A673 (cell line): ENCODE measurements around the gene RASA4B.
"Not testable (repeated sequence)": the region's sequence is repeated elsewhere in the genome, so short reads cannot be mapped to it uniquely, and the experiment has no call there.

Experiments used
- CTCF ChIP-seq: fragments of 300-800, 200-600 bp; sonication (generic); conservative IDR thresholded peaks from 2 replicates; pipeline ENCODE4 v1.5.1; 2017; ENCODE audit warnings: low read depth, mild to moderate bottlenecking, antibody characterized with exemption, low read length, moderate library complexity, mixed read lengths
- EZH2 ChIP-seq: fragments of 200-600 bp; sonication (generic); IDR thresholded peaks from 2 replicates; pipeline ENCODE4 v1.6.1; 2017; ENCODE audit warnings: borderline replicate concordance, low read depth, mild to moderate bottlenecking, mixed read lengths, antibody characterized with exemption, low read length; ENCODE audit not compliant: poor library complexity, severe bottlenecking

- not testable (repeated sequence) for TF ChIP-seq CTCF, EZH2
Observed at GRCh38 chr7:102478314-102479208, 39.0 kb downstream of the RASA4B start, which contains the start of gene POLR2J.
